GM18867 (cell line): ENCODE data around the gene STIM1.

Source experiments
- ATAC-seq: cut with Tn5 transposase; IDR thresholded peaks from one replicate; pipeline ENCODE4 v1.9.1; 2021; ENCODE audit warnings: mild to moderate bottlenecking, moderate library complexity; ENCODE audit not compliant: unreplicated experiment

STIM1 gene

DNA sequence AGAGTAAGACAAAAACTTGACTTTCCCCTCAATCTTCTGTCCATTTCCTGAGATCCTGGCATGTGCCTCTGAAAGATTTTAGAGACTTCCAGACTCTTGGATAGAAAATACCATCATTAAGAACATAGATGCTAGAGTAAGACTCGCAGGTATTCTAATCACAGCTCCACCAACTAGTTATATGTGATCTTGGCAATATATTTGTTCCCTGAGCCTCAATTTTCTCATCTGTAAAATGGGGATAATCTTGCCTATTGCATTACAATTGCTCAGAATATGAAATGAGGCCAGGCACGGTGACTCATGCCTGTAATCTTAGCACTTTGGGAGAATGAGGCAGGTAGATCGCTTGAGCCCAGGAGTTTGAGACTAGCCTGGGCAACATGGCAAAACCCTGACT is 25.4 kb upstream of the STIM1 start:
- ATAC-seq, result no peak

DNA sequence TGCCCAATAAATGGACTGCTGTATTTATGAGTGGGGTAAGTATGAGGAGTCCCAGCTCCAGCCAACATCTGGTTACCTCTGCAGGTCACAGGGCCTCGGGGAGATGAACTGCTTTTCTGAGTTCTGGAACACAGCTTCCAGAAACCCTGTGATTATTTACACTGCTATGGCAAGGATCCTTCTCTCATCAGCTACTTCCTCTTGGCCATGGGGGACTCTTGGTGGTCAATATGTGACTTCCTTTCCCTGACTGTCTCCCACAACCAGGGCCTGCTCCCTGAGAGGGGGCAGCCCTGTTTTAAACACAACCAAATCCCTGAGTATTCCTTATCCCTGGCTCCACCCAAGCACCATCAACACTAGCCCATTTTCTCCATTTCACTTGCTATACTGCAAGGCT is 24.7 kb upstream of the STIM1 start:
- ATAC-seq, result no peak

DNA sequence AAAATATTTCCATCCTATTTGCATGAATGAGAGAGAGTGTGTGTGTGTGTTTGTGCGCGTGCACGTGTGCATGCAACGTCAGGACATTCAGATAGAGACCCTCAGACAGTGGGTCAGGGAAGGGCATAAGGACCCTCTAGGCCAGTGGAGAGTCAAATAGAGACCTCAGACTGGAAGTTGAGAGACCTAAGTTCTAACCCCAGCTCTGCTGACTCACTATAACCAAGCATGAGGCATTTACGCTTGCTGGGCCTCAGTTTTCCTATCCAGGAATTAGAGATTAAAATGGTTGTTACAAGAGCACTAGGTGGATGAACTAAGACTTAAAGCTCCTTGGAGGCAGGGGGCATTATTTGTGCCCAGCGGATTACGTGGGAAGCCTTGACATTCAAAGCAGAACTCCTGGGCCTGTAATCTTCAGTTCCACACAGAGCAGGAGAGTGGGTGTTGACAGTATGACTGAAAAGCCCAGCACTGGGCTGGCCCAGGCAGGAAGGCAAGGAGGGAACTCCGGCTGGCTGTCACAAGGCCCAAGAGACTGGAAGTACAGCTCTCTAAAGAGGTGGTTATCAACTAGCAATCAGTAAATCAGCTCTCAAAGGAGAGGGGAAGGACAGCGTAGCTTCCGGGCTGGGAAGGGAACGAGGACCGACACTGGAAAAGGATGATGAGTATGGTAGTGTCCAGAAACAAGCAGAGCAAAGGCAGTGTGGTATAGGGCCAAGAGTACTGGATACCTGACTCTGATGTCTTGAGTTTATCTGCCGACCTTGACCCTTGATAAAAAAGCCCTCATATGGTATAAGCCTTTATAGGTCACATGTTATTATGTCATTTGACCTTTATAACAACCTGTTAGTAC is 23.9 kb upstream of the STIM1 start:
- ATAC-seq, result no peak

DNA sequence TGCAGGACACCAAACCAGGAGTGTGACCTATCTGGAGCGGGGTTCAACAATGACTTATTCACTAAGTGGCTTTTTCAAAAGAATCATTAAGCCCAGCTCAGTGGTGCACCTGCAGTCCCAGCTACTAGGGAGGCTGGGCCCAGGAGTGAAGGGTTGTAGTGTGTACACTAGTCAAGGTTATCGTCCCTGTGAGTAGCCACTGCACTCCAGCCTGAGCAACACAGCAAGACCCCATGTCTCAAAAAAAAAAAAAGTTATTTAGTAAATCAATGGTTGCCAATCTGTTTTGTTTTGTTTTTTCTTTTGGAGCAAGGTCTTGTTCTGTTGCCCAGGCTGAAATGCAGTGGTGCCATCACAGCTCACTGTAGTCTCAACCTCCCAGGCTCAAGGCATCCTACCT is 22.6 kb upstream of the STIM1 start:
- no peak for ATAC-seq

DNA sequence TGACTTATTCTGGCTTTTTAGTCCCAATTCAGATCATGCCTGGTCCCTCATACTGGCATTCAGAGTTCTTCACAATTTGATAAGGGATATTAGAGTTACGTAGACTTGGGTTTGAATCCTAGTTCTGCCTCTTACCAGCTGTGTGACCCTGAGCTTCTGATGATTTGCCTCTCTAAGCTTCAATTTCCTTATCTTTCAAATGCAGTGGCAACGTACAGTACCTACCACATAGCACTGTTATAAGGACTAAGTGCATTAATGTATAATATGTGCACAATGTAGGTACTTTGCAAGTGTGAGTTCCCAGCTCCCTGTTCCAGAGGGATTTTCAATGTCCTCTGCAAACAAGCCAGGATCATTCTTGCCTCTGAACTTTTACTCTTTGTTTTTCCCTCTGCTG is 22.0 kb upstream of the STIM1 start:
- no peak for ATAC-seq

DNA sequence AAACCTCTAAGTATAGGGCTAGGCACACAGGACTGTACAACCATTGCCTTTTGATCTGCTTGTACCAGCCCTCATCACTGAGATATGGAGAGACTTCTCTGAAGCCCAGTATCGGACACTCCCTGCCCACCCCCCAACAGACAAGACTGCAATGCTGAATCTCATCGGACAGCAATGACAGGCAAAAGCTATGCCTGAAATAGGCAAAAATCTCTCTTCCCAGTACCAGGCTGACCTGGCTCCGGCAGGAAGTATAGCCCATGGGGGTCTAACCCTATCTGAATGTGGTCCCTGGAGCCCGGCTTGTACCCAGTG is 21.2 kb upstream of the STIM1 start:
- no peak for ATAC-seq

DNA sequence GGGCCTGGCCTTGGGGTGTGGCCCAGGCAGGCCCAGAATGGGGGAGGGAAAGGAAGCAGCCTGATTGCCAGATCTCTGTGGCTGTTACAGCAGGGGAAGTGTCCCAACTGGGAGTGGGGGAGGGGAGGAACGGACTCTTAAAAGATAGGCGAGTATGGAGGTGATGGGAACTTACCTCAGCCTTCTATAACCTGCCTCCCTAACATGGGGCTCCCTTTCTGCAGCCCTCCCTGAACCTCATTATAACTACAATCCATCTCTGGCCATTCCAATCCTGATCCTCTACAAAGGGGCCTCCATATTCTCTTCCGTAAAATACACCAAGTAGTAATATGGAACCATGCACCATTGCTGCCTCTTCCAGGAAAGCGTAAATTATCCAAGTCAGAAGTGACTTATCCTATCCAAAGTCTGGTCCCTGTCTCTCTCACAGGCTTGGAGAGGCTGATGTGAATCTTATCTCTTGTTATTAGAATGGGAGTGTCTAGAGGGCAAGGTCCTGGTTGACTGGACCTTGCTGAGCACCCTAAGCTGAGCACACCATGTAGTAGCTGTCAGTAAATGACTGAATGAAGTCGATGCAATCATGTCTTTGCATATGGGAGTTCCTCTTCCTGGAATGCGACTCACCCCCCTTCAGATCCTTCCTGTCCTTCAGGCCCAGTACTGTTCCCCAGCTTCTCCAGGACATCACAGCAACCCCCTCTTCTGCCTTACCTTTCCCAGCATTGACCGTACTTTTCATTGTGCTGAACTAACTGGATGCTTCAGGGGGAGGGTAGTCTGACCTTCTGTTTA is 20.6 kb upstream of the STIM1 start:
- ATAC-seq, result no peak

DNA sequence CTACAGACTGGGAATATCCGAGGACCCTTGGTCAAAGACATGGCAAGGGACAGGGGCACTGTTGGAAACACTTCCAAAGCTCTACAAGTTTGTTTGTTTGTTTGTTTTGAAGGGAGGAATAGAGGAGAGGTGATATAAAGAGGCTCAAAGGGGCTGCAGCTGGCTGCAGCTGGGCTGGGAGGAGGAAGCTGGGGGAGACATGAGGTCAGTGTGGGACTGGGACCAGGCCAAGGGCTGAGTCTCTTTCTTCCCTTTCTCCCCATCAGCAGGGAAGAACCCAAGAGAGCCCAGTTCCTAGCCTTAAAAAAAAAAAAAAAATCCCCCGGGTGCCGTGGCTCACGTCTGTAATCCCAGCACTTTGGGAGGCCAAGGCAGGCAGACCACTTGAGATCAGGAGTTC is 19.7 kb upstream of the STIM1 start:
- no peak for ATAC-seq

DNA sequence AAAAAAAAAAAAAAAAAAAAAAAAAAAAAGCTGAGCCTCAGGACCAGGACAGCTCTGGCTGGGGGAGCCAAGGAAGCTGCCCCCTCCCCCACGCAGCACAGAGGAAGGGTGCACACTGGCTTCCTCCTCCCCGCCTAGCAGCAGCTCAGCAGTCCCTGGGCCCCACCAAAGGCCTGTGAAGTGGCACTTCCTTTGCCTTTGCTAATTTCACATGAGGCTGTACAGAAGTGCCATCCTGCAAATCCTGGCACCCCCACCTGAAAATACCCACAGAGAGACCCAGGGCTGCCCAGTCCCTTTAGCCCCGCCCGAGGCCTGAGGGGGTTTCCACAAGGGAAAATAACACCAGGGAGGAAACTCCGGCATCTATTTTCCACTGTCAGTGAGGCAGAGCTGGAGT is 18.6 kb upstream of the STIM1 start:
- no peak for ATAC-seq

DNA sequence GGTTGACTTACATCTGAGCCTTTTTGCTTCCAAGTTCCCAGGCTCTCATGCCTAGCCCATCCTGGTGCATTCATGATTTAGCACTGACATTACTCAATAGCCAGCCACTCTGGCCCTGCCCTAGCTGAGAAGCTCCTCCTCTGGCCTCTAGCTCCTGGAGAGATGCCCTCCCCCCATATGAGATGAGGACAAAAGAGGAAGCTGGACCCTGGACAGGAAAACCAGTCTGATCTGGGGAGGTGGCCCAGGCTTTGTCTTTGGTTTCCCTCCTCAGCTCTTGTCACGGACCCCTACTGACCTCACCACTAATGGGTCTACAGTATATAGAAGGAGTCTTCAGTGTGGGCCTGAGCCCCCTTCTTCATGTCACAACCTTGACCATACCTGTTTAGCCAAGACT is 17.7 kb upstream of the STIM1 start:
- ATAC-seq, result no peak

DNA sequence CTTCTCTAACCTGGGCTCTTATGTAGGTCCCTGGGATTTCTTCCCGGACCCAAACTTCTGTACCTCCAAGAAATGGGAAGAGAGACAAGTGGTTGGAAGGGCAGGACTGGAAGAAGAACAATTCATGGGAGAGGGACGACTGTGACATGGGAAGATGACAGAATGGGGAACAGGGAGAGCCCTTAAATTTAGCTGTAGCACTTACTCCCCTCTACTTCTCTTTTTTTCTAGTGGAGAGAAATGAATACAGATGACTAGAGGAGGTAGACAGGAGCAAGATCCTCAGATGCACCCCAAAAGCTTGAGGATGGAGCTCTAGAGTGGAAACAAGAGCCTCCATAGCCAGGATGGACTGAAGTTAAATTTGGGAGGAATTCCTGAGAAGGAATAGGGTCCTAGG is 17.0 kb upstream of the STIM1 start:
- ATAC-seq, result no peak

DNA sequence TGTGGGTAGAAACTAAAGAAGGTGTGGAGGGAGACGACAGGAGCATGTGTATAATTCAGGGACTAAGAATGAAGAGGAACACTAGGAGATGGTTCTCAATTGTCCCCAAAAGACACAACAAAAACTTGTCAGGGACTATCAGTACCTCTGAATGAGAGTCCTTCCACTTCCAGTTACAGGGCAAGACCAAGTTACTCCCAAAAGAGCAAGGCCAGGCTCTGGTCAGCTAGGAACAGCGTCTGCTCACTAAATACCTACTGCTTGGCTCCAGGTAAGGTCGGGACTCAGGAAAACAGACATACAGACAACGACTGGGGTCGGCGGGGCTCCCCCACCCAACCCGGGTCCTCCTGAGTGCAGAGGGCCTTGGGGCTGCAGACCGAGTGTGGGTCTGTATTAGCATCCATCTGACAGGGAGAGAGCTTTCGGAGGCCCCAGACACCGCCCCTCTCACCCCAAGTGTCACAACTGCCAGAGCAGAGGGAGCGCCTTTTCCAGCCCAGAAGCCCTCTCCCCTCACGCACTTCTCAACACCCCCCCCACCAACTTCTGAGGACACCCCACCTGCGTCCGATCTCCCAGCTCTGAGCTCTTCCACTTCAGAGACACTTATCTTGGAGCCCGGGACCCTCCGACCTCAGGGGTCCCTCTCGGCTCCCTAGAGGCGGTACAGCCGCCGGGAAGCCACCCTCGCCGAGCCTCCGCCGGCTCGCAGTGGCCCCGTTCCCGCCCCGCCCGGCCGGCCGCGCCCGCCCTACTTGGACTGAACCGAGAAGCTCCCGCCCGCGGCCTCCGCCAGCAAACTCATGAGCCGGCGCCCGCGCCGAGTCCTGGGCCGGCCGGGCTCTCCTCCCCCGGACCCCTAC is 15.2 kb upstream of the STIM1 start:
- no peak for ATAC-seq

DNA sequence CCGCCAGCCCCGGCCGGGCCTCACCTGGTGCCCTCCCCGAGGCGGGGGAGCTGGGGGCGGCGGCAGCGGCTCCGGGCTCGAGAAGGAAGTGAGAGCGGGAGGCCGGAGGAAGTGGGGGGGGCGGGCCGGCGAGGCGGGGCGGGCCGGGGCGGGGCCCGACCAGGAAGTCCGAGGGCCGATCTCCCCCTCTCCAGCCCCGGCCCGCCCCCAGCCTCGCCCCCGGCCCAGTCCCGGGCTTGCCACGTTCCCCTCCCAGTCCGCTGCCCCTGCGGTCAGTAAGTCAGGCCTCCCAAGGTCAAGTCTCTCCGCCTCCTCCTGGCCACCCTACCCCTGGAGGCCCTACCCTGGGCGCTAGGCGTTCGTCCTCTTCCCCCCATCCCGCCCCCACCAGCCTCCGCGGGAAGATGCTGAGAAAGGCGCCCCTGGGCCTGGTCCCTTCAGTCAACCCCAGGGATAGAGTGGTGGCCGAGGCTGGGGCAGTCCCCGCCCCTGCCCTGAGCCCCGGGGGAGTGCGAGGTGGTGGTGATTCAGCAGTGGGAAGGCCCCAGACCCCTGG is 14.5 kb upstream of the STIM1 start, which contains the start of gene RHOG:
TSS of gene RHOG (minus strand) at position 90 of the 556 bp plus-strand sequence. CDS start 12,821 bp downstream, outside the sequence.
- ATAC-seq, result peak; percentile 40

DNA sequence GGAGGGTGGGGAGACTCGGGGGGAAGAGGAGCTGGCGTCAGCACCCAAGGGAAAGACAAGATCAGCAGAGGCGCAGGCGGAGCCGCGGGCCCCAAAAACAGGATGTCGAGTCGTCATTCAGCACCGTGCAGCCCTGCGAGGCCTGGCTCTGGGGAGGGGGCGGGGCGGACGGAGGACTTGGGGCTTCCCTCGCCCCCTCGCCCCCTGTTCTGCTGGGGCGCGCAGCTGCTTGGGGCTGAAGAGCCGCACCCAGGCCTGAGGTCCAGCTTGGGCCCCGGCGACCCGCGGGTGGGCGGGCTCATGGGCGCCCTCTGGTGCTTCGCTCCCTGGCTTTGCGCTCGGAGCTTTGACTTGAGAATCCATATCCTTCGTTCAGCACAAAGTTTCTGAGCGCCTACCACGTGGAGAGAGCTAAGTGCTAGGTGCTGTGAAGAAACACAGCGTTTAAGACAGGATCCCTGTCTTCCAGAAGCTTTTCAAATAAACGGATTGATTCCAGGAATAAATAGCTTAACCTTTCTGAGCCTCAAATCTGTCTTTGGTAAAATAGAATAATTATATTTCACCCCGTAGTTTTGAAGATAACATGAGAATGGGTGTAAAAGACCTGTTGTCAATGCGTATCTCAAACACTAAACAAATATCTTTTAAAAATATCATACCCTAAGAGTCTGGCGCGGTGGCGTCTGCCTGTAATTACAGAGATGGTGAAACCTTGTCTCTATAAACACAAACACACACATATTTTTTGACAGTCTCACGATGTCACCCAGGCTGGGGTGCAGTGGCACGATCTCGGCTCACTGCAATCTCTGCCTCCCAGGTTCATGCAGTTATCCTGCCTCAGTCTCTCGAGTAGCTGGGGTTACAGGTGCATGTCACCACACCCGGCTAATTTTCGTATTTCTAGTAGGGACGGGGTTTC is 13.8 kb upstream of the STIM1 start:
- ATAC-seq, result peak; percentile 55

DNA sequence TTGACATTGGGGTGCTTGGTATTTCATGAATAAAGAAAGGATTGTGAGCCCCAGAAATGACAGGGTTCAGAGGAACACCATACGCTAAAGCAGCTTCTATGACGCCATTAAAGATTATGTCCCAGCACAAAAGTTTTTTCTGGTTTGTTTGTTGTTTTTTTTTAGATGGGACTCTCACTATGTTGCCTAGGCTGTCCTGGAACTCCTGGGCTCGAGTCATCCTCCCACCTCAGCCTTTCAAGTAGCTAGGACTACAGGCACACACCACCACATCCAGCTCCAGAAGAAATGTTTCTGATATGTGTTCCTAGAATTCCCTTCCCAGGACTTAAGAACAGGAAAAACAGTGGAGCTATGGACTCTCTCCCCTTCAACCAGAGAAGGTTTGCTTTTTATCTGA is 12.1 kb upstream of the STIM1 start:
- no peak for ATAC-seq

DNA sequence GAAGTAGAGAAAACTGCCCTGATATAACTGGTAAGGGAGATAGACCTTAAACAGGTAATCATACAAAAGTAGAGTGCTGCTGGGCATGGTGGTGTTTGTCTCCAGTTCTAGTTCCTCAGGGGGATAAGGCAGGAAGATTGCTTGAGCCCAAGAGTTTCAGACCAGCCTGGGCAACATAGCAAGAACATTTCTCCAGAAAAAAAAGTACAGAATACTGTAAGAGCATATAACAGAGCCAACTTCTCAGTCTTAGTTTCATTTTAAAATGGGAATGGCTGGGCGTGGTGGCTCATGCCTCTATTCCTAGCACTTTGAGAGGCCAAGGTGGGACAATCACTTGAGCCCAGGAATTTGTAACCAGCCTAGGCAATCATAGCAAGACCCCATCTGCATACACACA is 10.2 kb upstream of the STIM1 start:
- no peak for ATAC-seq

DNA sequence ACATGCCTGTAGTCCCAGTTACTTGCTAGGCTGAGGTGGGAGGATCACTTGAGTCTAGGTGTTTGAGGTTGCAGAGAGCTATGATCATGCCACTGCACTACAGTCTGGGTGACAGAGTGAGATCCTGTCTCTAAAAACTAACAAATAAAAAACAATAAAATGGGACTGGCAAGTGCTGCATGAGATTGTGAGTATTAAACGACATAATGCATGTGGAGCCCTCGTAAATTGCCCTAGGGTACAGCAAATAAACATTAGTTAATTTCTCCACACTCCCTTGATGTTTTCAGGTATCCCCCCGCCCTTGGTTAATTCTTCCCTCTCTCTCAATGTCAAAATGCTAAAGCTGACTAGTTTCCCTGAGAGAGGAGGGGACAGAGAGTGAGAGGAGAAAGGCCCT is 9.8 kb upstream of the STIM1 start:
- ATAC-seq, result no peak

DNA sequence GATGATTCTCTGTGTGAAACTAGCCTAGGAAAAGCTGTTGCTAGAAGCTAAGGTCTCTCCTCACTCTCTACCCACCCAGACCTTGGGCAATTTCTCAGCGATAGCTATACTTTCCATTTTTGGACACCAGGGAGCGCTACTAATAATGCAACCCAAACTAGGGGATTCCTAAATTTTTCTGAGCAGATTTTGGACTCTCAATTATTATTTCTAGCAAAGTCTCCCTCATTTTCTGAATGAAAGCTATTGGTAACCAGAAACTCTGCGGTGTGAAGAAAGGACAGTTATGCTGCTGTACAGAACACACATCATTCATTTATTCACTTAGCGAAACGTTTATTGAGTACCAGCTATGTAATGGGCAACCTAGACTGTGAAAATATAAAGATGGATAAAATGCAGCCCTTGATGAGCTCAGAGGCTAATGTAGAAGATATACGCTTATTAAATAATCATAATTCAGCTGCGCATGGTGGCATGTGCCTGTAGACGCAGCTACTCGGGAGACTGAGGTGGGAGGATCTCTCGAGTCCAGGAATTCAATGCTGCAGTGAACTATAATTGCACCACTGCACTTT is 6.1 kb upstream of the STIM1 start:
- peak; percentile 64 for ATAC-seq

DNA sequence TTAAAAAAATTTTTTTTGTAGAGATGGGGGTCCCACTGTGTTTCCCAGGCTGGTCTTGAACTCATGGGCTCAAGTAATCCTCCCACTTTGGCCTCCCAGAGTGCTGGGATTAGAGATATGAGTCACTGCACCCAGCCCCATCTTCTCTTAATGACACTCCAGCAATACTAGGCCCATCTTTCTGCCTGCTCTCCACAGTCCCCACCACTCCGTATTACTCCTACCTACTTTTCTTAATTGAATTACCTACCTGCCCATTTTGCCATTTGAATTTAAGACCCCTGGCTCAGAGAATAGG is 2.0 kb upstream of the STIM1 start:
- ATAC-seq, result no peak
